Bronchial epithelial cell (primary cell): ENCODE results near the gene RAB6B. TPM values are rescaled to one million over a fixed set of nuclear protein-coding genes. Genes with fewer than 3 reads are reported as not detected.

Source experiments
- DNase-seq: peaks from one replicate; pipeline ENCODE4 v3.0.0-alpha.2; 2010; ENCODE audit warnings: low read depth
- FAIRE-seq: peaks from 2 replicates; lab custom pipeline; 2011; peaks lifted over from hg19 to GRCh38; lab: Jason Lieb, UNC
- H3K27me3 ChIP-seq: 2 replicates; pipeline ENCODE4 v1.5.1; 2011; ENCODE audit warnings: low read length; ENCODE audit not compliant: control insufficient read depth, insufficient read depth
- H3K36me3 ChIP-seq: 2 replicates; pipeline ENCODE4 v1.5.1; 2011; ENCODE audit warnings: low read length; ENCODE audit not compliant: control insufficient read depth, insufficient read depth
- H3K4me3 ChIP-seq: 2 replicates; pipeline ENCODE4 v1.5.1; 2011; ENCODE audit warnings: mild to moderate bottlenecking, low read depth, low read length, control low read depth
- CTCF ChIP-seq: IDR thresholded peaks from 2 replicates; pipeline ENCODE4 v1.5.1; 2011; ENCODE audit warnings: mild to moderate bottlenecking, moderate library complexity, low read length, control low read depth, inconsistent platforms; ENCODE audit not compliant: insufficient read depth, severe bottlenecking
- total RNA-seq: library from RNA; depleted of rRNA; stranded (reverse); fragments of >200 nt; gene quantifications from 2 replicates; pipeline ENCODE4 v1.2.1, GENCODE V29; 2014

The RAB6B gene
- total RNA-seq, 1 donor from 2014 or later: under 0.01 TPM

GRCh38 chr3:133866141-133866540, 29.5 kb downstream of the RAB6B start:
- no peak for TF ChIP-seq CTCF
- FAIRE-seq: no peak

GRCh38 chr3:133865136-133865855, 30.4 kb downstream of the RAB6B start:
- H3K4me3 ChIP-seq: no peak overlapping the region
- TF ChIP-seq CTCF: no peak
- FAIRE-seq: no peak
- H3K36me3 ChIP-seq: no peaks in the 10 kb centered on the region
- DNase-seq: no peak
- peaks cover 2% of the 10 kb centered on the region for H3K27me3 ChIP-seq

More at GRCh38 chr3:133866141-133866540, 29.5 kb downstream of the RAB6B start:
- DNase-seq: no peak
- H3K27me3 ChIP-seq: peaks cover 2% of the 10 kb centered on the region
- no peak overlapping the region for H3K4me3 ChIP-seq
- no peaks in the 10 kb centered on the region for H3K36me3 ChIP-seq

- DNase-seq (no peak), FAIRE-seq (no peak)
- Histone ChIP-seq H3K4me3 (no peak overlapping the region), H3K27me3 (peaks cover 2% of the 10 kb centered on the region), H3K36me3 (no peaks in the 10 kb centered on the region)
- no peak for TF ChIP-seq CTCF
Measured at GRCh38 chr3:133864616-133865015, 31.1 kb downstream of the RAB6B start.

- Histone ChIP-seq H3K27me3 (peaks cover 2% of the 10 kb centered on the region), H3K36me3 (no peaks in the 10 kb centered on the region), H3K4me3 (no peak overlapping the region)
- DNase-seq (no peak), FAIRE-seq (no peak)
- TF ChIP-seq CTCF: no peak
Measured at GRCh38 chr3:133863911-133864310, 31.8 kb downstream of the RAB6B start.

- no peak for FAIRE-seq
- H3K36me3 ChIP-seq: no peaks in the 10 kb centered on the region
- H3K4me3 ChIP-seq: no peak overlapping the region
- TF ChIP-seq CTCF: no peak
- DNase-seq: no peak
- H3K27me3 ChIP-seq: peaks cover 2% of the 10 kb centered on the region
Measured at GRCh38 chr3:133862161-133862560, 33.5 kb downstream of the RAB6B start.

- DNase-seq: no peak
- no peak for FAIRE-seq
Measured at GRCh38 chr3:133860519-133860918, 35.2 kb downstream of the RAB6B start.

More at GRCh38 chr3:133860519-133860918, 35.2 kb downstream of the RAB6B start:
- Histone ChIP-seq H3K27me3 (peaks cover 2% of the 10 kb centered on the region), H3K4me3 (no peak overlapping the region), H3K36me3 (no peaks in the 10 kb centered on the region)
- no peak for TF ChIP-seq CTCF
